ENCODE data around the gene MAGI2. TPM values are rescaled to one million over a fixed set of nuclear protein-coding genes. Genes with fewer than 3 reads are reported as not detected.

The MAGI2 gene
- total RNA-seq, 1 donor from 2014 or later: 0.38 TPM

- ChIA-PET POLR2A (no interaction called here), CTCF (interaction anchor here (1.0 kb wide), 1 partner anchor 17 kb away, joined by 4 read pairs; no protein-coding TSS in a partner anchor)
- no peak for DNase-seq
- intact Hi-C loops (cut with micrococcal nuclease): loop anchor here (5.0 to 10.0 kb wide), 3 partner anchors 366 to 1152 kb away; no protein-coding TSS in a partner anchor
- TF ChIP-seq CTCF (IDR thresholded peaks at IDR 0.05): no peak
- no peaks in the 10 kb centered on the region for H3K9me3 Mint-ChIP-seq
- no peak for ATAC-seq (ENCODE audit: low read depth)
- H3K4me1 Mint-ChIP-seq: peaks cover 12% of the 10 kb centered on the region
- no peaks in the 10 kb centered on the region for H3K36me3 Mint-ChIP-seq (ENCODE audit: low read depth)
- no peak overlapping the region for H3K27ac Mint-ChIP-seq
- H3K27me3 Mint-ChIP-seq: no peaks in the 10 kb centered on the region
- no peak overlapping the region for H3K4me3 Mint-ChIP-seq
Observed at GRCh38 chr7:78023191-78023590, 1430.3 kb downstream of the MAGI2 start.

- CTCF ChIA-PET: interaction anchor here (1.0 kb wide), 1 partner anchor 18 kb away, joined by 4 read pairs; no protein-coding TSS in a partner anchor
- H3K9me3 Mint-ChIP-seq: no peaks in the 10 kb centered on the region
- ATAC-seq (ENCODE audit: low read depth) (no peak), DNase-seq (no peak)
- H3K27me3 Mint-ChIP-seq: no peaks in the 10 kb centered on the region
- POLR2A ChIA-PET: no interaction called here
- no peak overlapping the region for H3K4me3 Mint-ChIP-seq
- TF ChIP-seq CTCF (IDR thresholded peaks at IDR 0.05): no peak
- no peaks in the 10 kb centered on the region for H3K36me3 Mint-ChIP-seq (ENCODE audit: low read depth)
- intact Hi-C loops (cut with micrococcal nuclease): loop anchor here (5.0 to 10.0 kb wide), 3 partner anchors 365 to 1153 kb away; no protein-coding TSS in a partner anchor
- no peak overlapping the region for H3K27ac Mint-ChIP-seq
- peaks cover 17% of the 10 kb centered on the region for H3K4me1 Mint-ChIP-seq
Observed at GRCh38 chr7:78022165-78022564, 1431.3 kb downstream of the MAGI2 start.

GRCh38 chr7:78020874-78021249 lies 1432.6 kb downstream of the MAGI2 start:
- CTCF ChIA-PET: interaction anchor here (0.5 to 2.3 kb wide), 11 partner anchors 9 to 369 kb away, joined by 3 to 19 read pairs (median 4); partner anchors contain the start of gene RSBN1L

GRCh38 chr7:78020136-78020873 lies 1433.2 kb downstream of the MAGI2 start:
- Mint-ChIP-seq H3K36me3 (ENCODE audit: low read depth) (no peaks in the 10 kb centered on the region), H3K27me3 (no peaks in the 10 kb centered on the region), H3K4me1 (peaks cover 17% of the 10 kb centered on the region), H3K27ac (peak overlapping the region; percentile 77), H3K9me3 (no peaks in the 10 kb centered on the region), H3K4me3 (peak overlapping the region; percentile 81)
- ATAC-seq (ENCODE audit: low read depth): peak; percentile 35
- CTCF ChIA-PET: interaction anchor here (0.6 to 2.3 kb wide), 11 partner anchors 13 to 369 kb away, joined by 3 to 19 read pairs (median 3); partner anchors contain the start of gene RSBN1L
- no peak for TF ChIP-seq CTCF (IDR thresholded peaks at IDR 0.05)
- intact Hi-C loops (cut with micrococcal nuclease): loop anchor here (1.0 to 10.0 kb wide), 5 partner anchors 20 to 1248 kb away; no protein-coding TSS in a partner anchor
- DNase-seq: no peak
- POLR2A ChIA-PET: interaction anchor here (0.7 to 1.0 kb wide), 3 partner anchors 21 to 222 kb away, joined by 3 to 6 read pairs (median 3); partner anchors contain the start of genes PHTF2 and TMEM60

More at GRCh38 chr7:78020874-78021249, 1432.6 kb downstream of the MAGI2 start:
- intact Hi-C loops (cut with micrococcal nuclease): loop anchor here (1.0 to 10.0 kb wide), 5 partner anchors 19 to 1248 kb away; no protein-coding TSS in a partner anchor
- TF ChIP-seq CTCF (IDR thresholded peaks at IDR 0.05): no peak
- H3K4me1 Mint-ChIP-seq: peaks cover 17% of the 10 kb centered on the region
- DNase-seq (no peak), ATAC-seq (ENCODE audit: low read depth) (no peak)
- POLR2A ChIA-PET: interaction anchor here (0.7 to 1.0 kb wide), 2 partner anchors 22 to 223 kb away, joined by 3 to 6 read pairs; partner anchors contain the start of genes PHTF2 and TMEM60
- no peak overlapping the region for H3K4me3 Mint-ChIP-seq
- no peaks in the 10 kb centered on the region for H3K9me3 Mint-ChIP-seq
- H3K27ac Mint-ChIP-seq: no peak overlapping the region
- no peaks in the 10 kb centered on the region for H3K36me3 Mint-ChIP-seq (ENCODE audit: low read depth)
- no peaks in the 10 kb centered on the region for H3K27me3 Mint-ChIP-seq

All from activated B cell treated with CpG ODN at 0.5 μM for 24 hours (primary cell).